Prostate gland (tissue), 2 donors: ENCODE measurements around the gene KIF17. TPM values are rescaled to one million over a fixed set of nuclear protein-coding genes. Genes with fewer than 3 reads are reported as not detected.
A peak's percentile ranks its signal among the peaks of the same experiment; 100 is the strongest.

ENCODE experiments used
- DNase-seq: peaks from one replicate; pipeline ENCODE4 v3.0.0-alpha.2; 2019; ENCODE audit warnings: low spot score
- H3K27ac ChIP-seq, 2 donors: fragments of 200-600 bp; sonication (generic); 2 replicates each; pipeline ENCODE4 v1.5.1; 2017 to 2019
- H3K27me3 ChIP-seq: fragments of 200-600 bp; sonication (generic); replicated peaks from 2 replicates; pipeline ENCODE4 v1.5.1; 2019; ENCODE audit not compliant: insufficient read depth
- H3K36me3 ChIP-seq, 2 donors: fragments of 200-600 bp; sonication (generic); 1 replicate in 1 of 2; 2 replicates in 1 of 2; pipeline versions ENCODE4 v1.5.1 to v1.8.1; 2017 to 2019
- H3K4me1 ChIP-seq: fragments of 200-600 bp; sonication (generic); replicated peaks from 2 replicates; pipeline ENCODE4 v1.5.1; 2019
- H3K4me3 ChIP-seq, 2 donors: fragments of 200-600 bp; sonication (generic); 2 replicates each; pipeline ENCODE4 v1.5.1; 2017 to 2019
- H3K9me3 ChIP-seq: fragments of 200-600 bp; sonication (generic); 2 replicates; pipeline ENCODE4 v1.5.1; 2017
- POLR2A ChIP-seq: fragments of 450-650 bp; IDR thresholded peaks from one replicate; pipeline ENCODE4 v1.6.1; 2016; ENCODE audit warnings: antibody characterized with exemption, mild to moderate bottlenecking
- POLR2AphosphoS5 ChIP-seq: sonication (generic); formaldehyde crosslinking; IDR thresholded peaks from one replicate; pipeline ENCODE4 v1.6.1; 2017; ENCODE audit warnings: antibody characterized with exemption
- whole genome bisulfite sequencing: methylation state at CpG from one replicate; pipeline ENCODE4 v1.1.5; 2018; 5-methylcytosine and 5-hydroxymethylcytosine counted together
- intact Hi-C: fragments of 100-400 bp; cut with DNase I; formaldehyde crosslinking; loops from one replicate; pipeline ENCODE4 v1.14.2; 2022
- total RNA-seq, 2 donors: library from RNA; depleted of rRNA; stranded (reverse); fragments of >200 nt; gene quantifications; one replicate each; pipeline ENCODE4 v1.1.0, GENCODE V29; 2016
- TF ChIP-seq, protein P1 (sequence below), 4 experiments: fragments of 200-600 bp in 2 of 4; fragments of 450-650 bp in 2 of 4; sonication (generic) in 2 of 4; IDR thresholded peaks; 1 replicate in 3 of 4; 2 replicates in 1 of 4; pipeline ENCODE4 v1.5.1; 2016 to 2019; ENCODE audit warnings: antibody characterized with exemption in 4 of 4, mild to moderate bottlenecking in 2 of 4, moderate library complexity in 2 of 4

KIF17 gene
- total RNA-seq, 2 donors from 2014 or later = 1.6 to 12.6 TPM

DNA sequence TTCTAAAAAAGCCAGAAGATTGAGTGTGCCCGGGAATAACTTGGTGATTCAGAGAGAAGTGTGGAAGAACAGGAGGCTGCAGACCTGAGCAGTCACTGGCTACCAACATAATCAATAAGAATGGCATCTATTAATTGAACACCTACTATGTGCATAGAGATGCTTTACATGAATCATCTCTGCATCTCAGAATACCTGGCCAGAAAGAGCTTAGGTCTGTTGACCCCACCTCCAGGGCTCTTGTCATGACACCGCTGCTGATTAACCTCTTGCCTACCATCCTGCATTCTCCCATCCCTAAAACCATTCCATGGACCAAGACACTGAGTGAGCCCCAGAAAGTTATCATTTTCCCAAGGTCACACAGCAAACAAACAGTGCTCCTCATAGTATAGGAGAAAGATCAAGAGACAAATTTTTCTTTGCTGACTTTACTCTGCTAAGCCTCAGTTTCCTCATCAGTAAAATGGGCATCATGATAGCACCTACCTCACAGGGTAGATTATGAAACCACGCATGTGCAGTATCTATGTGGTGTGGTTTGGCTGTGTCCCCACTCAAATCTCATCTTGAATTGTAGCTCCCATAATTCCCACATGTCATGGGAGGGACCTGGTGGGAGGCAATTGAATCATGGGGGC lies 100.8 kb downstream of the KIF17 start:
- Histone ChIP-seq H3K27ac (no peak overlapping the region), H3K36me3 (no peaks in the 10 kb centered on the region), H3K4me1 (peaks cover 5% of the 10 kb centered on the region), H3K27me3 (no peaks in the 10 kb centered on the region), H3K9me3 (no peaks in the 10 kb centered on the region), H3K4me3 (no peak overlapping the region)
- intact Hi-C loops = no loop called here
- TF ChIP-seq POLR2A = no peak
- TF ChIP-seq POLR2AphosphoS5 = no peak
- TF ChIP-seq, protein P1, sequence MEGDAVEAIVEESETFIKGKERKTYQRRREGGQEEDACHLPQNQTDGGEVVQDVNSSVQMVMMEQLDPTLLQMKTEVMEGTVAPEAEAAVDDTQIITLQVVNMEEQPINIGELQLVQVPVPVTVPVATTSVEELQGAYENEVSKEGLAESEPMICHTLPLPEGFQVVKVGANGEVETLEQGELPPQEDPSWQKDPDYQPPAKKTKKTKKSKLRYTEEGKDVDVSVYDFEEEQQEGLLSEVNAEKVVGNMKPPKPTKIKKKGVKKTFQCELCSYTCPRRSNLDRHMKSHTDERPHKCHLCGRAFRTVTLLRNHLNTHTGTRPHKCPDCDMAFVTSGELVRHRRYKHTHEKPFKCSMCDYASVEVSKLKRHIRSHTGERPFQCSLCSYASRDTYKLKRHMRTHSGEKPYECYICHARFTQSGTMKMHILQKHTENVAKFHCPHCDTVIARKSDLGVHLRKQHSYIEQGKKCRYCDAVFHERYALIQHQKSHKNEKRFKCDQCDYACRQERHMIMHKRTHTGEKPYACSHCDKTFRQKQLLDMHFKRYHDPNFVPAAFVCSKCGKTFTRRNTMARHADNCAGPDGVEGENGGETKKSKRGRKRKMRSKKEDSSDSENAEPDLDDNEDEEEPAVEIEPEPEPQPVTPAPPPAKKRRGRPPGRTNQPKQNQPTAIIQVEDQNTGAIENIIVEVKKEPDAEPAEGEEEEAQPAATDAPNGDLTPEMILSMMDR (IDR thresholded peaks at IDR 0.05) = no peak
- WGBS = 64% methylated on average over 3 of the region's 3 CpGs
- no peak for DNase-seq

DNA sequence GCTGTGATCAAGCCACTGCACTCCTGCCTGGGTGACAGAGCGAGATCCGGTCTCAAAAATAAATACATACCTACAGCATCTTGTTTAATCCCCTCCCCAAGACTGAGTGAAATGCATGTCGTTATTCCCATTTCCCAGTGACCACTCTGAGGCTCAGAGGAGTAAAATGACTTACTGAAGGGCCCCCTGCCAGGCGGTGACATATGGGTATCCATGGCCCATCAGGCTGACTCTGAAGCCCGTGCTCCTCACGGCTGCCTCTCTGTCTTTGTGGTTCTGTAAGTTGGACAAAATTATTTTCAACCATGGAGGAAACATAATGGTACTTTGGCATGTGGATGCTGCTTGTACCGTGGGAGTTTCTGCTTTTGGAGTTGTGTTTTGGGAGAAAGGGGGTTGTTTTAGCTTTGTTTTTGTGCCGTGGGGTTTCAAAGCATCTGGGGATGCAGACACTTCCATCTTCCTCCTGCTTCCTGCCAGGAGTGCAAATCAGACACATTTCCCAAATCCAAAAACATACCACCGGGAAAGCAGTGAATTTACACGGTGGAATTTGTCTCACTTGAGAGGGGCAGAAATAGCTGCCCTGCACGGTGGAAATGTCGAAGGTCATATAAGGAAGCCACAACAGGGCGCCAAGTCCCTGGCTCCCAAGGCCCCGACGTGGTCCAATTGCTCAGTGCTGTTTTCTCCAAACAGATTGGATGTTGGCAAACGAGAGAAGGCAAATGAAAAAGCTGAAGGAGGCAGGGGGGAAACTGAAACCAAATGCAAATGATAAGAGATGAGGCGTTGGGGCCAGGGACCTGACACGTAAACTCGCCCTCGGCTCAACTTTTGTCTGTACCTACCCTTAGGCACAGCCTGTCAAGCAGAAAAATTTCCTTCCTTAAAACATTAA lies 101.6 kb downstream of the KIF17 start:
- WGBS = 44% methylated on average over 20 of the region's 20 CpGs
- Histone ChIP-seq H3K4me3 (no peak overlapping the region), H3K27ac (no peak overlapping the region), H3K9me3 (no peaks in the 10 kb centered on the region), H3K36me3 (no peaks in the 10 kb centered on the region), H3K4me1 (peaks cover 5% of the 10 kb centered on the region), H3K27me3 (no peaks in the 10 kb centered on the region)
- TF ChIP-seq POLR2AphosphoS5 (no peak), POLR2A (no peak)
- TF ChIP-seq, protein P1 (IDR thresholded peaks at IDR 0.05) = no peak
- intact Hi-C loops = no loop called here
- no peak for DNase-seq

DNA sequence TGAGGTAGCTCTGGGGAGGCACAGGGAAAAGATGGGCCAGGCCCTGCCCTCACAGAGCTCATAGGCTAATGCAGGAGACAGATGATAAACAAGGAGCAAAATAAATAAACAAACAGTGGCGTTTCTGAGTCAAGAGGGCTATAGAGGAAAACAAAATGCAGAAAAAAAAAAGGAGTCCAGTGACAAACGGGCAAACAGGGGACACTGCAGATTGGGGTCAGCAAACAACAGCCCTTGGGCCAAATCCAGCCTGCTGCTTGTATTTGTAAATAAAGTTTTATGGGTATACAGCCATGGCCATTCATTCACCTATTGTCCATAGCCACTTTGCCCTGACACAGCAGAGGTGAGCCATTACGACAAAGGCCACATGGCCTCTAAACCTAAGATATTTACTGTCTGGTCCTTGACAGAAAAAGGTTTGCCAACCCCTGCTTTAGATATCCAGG lies 103.7 kb downstream of the KIF17 start:
- TF ChIP-seq, protein P1 (IDR thresholded peaks at IDR 0.05) = no peak
- no peak for TF ChIP-seq POLR2A
- TF ChIP-seq POLR2AphosphoS5 = no peak
- WGBS = 63% methylated on average over 3 of the region's 3 CpGs
- Histone ChIP-seq H3K4me3 (no peak overlapping the region), H3K4me1 (peaks cover 5% of the 10 kb centered on the region), H3K27ac (peak overlapping the region; percentile 53 to 62), H3K9me3 (no peaks in the 10 kb centered on the region), H3K36me3 (no peaks in the 10 kb centered on the region), H3K27me3 (no peaks in the 10 kb centered on the region)
- intact Hi-C loops = no loop called here
- DNase-seq = no peak

Other genes starting within 250 kb of the KIF17 start
- 10 to 100 TPM; 12.7 to 17.4 TPM for gene CAMK2N1, start 231.8 kb downstream of the KIF17 start, total RNA-seq
- gene MUL1, start 209.9 kb downstream of the KIF17 start, total RNA-seq = 10 to 100 TPM; 30.0 to 37.0 TPM
- under 1 TPM; 0.68 to 0.85 TPM for gene FAM43B, start 165.4 kb downstream of the KIF17 start, total RNA-seq
- under 1 TPM in 1 of 2 donors, not detected in 1; 0.59 TPM for gene CDA, start 128.9 kb downstream of the KIF17 start, total RNA-seq
- 100 to 1,000 TPM; 115 to 136 TPM for gene PINK1, start 84.5 kb downstream of the KIF17 start, total RNA-seq
- gene DDOST, start 56.6 kb downstream of the KIF17 start, total RNA-seq = 100 to 1,000 TPM; 223 to 264 TPM
- 1 to 10 TPM in 1 of 2 donors, not detected in 1; 2.2 TPM for gene SH2D5, start 14.7 kb upstream of the KIF17 start, total RNA-seq
- gene HP1BP3, start 69.3 kb upstream of the KIF17 start, total RNA-seq = 100 to 1,000 TPM; 156 to 252 TPM